Right atrium auricular region (tissue), 2 donors: ENCODE measurements around the gene CAB39. TPM values are rescaled to one million over a fixed set of nuclear protein-coding genes. Genes with fewer than 3 reads are reported as not detected.

ENCODE experiments used
- DNase-seq: peaks from one replicate; pipeline ENCODE4 v3.0.0-alpha.2; 2019; ENCODE audit warnings: low spot score
- H3K27ac ChIP-seq, 2 donors: fragments of 200-600 bp; sonication (generic); 1 replicate in 1 of 2; 2 replicates in 1 of 2; pipeline ENCODE4 v1.5.1; 2016 to 2019
- H3K27me3 ChIP-seq, 2 donors: fragments of 200-600 bp; sonication (generic); one replicate each; pipeline versions ENCODE4 v1.5.1 to v1.6.0; 2017 to 2019
- H3K36me3 ChIP-seq: fragments of 200-600 bp; sonication (generic); one replicate; pipeline ENCODE4 v1.5.1; 2016
- H3K4me1 ChIP-seq, 2 donors: fragments of 200-600 bp; sonication (generic); one replicate each; pipeline versions ENCODE4 v1.5.1 to v1.6.0; 2017 to 2019
- H3K4me3 ChIP-seq, 2 donors: fragments of 200-600 bp; sonication (generic); 1 replicate in 1 of 2; 2 replicates in 1 of 2; pipeline ENCODE4 v1.5.1; 2017 to 2019; ENCODE audit warnings: mild to moderate bottlenecking in 1 of 2, moderate library complexity in 1 of 2
- H3K9me3 ChIP-seq, 2 donors: fragments of 200-600 bp; sonication (generic); one replicate each; pipeline ENCODE4 v1.5.1; 2019
- CTCF ChIP-seq, 2 donors: fragments of 200-600 bp; sonication (generic); IDR thresholded peaks; one replicate each; pipeline ENCODE4 v1.5.1; 2019; ENCODE audit warnings: antibody characterized with exemption in 2 of 2
- total RNA-seq, 2 donors: library from RNA; depleted of rRNA; stranded (reverse); fragments of >200 nt; gene quantifications; one replicate each; pipeline ENCODE4 v1.1.0, GENCODE V29; 2016

Gene CAB39
- total RNA-seq, 2 donors from 2014 or later, result 66.1 to 81.5 TPM

DNA sequence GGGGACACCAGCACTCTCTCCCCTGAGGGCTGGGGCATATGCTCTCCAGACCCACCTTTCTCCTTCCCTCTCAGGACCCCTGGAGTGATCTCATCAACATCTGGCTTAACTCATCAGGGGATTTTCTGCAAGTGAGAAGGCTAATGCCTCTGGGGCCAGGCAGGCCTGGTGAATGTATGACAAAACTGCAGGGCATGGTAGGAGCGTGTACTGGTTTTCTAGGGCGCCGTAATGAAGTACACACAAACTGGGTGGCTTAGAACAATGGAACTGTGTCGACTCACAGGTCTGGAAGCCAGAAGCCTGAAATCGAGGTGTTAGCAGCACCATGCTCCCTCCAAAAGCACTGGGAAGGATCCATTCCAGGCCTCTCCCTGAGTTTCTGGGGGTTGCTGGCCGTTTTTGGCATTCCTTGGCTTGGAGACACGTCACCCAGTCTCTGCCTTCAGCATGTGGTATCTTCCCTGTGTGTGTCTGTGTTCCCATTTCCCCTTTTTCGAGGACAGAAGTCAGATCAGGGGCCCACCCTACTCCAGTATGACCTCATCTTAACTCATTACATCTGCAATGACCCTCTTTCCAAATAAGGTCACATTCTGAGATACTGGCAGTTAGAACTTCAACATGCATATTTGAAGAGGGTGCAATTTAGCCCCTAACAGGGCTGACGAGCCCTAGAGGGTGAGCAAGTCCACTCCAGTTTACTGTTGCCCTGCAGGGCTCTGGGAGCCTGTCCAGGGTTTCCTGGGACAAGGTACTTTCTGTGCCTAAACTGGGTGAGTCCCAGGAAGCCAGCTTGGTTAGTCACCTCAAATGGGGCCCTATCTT lies 45.5 kb upstream of the CAB39 start:
- no peak for DNase-seq
- TF ChIP-seq CTCF (IDR thresholded peaks at IDR 0.05), result no peak
- H3K4me1 ChIP-seq, result peaks cover 0 to 40% of the 10 kb centered on the region in 2 donors

GRCh38 chr2:230668184-230668938 lies 44.3 kb upstream of the CAB39 start:
- H3K9me3 ChIP-seq, result no peaks in the 10 kb centered on the region
- peaks cover 0 to 40% of the 10 kb centered on the region in 2 donors for H3K4me1 ChIP-seq
- no peaks in the 10 kb centered on the region for H3K27me3 ChIP-seq
- peak overlapping the region; percentile 66 to 77 for H3K27ac ChIP-seq
- TF ChIP-seq CTCF (IDR thresholded peaks at IDR 0.05), result no peak
- DNase-seq, result no peak
- H3K4me3 ChIP-seq, result no peak overlapping the region
- H3K36me3 ChIP-seq, result no peaks in the 10 kb centered on the region

More for the DNA sequence above, 45.5 kb upstream of the CAB39 start:
- H3K27me3 ChIP-seq, result no peaks in the 10 kb centered on the region
- no peaks in the 10 kb centered on the region for H3K9me3 ChIP-seq
- no peak overlapping the region for H3K4me3 ChIP-seq
- H3K27ac ChIP-seq, result peak overlapping the region; percentile 66 to 77
- H3K36me3 ChIP-seq, result no peaks in the 10 kb centered on the region

- Histone ChIP-seq H3K36me3 (no peaks in the 10 kb centered on the region), H3K4me1 (peaks cover 0 to 36% of the 10 kb centered on the region in 2 donors), H3K9me3 (no peaks in the 10 kb centered on the region), H3K27ac (peak overlapping the region; percentile 66 to 77), H3K4me3 (no peak overlapping the region), H3K27me3 (no peaks in the 10 kb centered on the region)
- no peak for DNase-seq
- TF ChIP-seq CTCF (IDR thresholded peaks at IDR 0.05), result no peak
Measured at GRCh38 chr2:230668939-230669303, 43.7 kb upstream of the CAB39 start.

DNA sequence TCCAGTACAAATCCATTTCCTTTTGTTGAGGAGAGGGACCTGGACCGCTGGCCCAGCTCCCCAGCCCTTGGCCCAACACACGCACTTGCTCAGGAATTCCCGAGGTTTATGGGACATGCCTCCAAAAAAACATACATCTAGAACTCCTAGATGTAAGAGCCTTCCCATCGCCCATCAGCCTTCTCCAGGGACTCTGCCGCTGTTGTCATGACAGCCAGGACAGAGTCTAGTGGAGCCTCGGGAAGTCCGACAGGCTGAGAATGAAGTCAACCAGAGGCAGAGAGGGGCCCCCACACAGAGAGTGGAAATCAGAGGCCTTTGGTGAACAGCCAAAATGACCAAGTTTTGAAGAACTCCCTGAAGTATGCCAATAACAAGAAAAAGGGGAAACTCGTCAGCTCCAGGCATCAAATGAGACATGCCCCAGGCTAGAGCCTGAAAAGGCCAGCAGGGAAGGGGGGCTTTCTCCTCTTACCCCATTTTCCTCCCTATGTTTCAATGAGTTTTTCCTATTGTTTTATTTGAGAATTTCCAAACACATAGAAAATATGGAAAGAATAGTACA lies 43.2 kb upstream of the CAB39 start:
- peaks cover 0 to 30% of the 10 kb centered on the region in 2 donors for H3K4me1 ChIP-seq
- H3K9me3 ChIP-seq, result no peaks in the 10 kb centered on the region
- H3K36me3 ChIP-seq, result no peaks in the 10 kb centered on the region
- no peaks in the 10 kb centered on the region for H3K27me3 ChIP-seq
- no peak for DNase-seq
- TF ChIP-seq CTCF (IDR thresholded peaks at IDR 0.05), result no peak
- no peak overlapping the region for H3K4me3 ChIP-seq
- H3K27ac ChIP-seq, result peak overlapping the region; percentile 66 to 77

- H3K36me3 ChIP-seq, result no peaks in the 10 kb centered on the region
- no peaks in the 10 kb centered on the region for H3K27me3 ChIP-seq
- TF ChIP-seq CTCF (IDR thresholded peaks at IDR 0.05), result no peak
- H3K9me3 ChIP-seq, result no peaks in the 10 kb centered on the region
- peaks cover 0 to 28% of the 10 kb centered on the region in 2 donors for H3K4me1 ChIP-seq
- no peak for DNase-seq
- H3K27ac ChIP-seq, result no peak overlapping the region
- H3K4me3 ChIP-seq, result no peak overlapping the region
Measured at GRCh38 chr2:230671117-230671516, 41.5 kb upstream of the CAB39 start.
